K562 (cell line): ENCODE measurements around the gene SBF1.

Source experiments
- CBX5 ChIP-seq: IDR thresholded peaks from 2 replicates; pipeline ENCODE4 v1.6.1; 2014; ENCODE audit warnings: low read depth, borderline replicate concordance
- CCNT2 ChIP-seq: IDR thresholded peaks from 2 replicates; pipeline ENCODE4 v1.6.1; 2011; ENCODE audit warnings: borderline replicate concordance, low read depth, mild to moderate bottlenecking, moderate library complexity, mixed read lengths, low read length; ENCODE audit not compliant: insufficient read length; ENCODE audit errors: extremely low read depth
- JUN ChIP-seq, 2 experiments: sonication (generic) in 1 of 2; formaldehyde crosslinking in 1 of 2; IDR thresholded peaks; 2 replicates each; pipeline versions ENCODE4 v1.6.1 to v1.8.0; 2012 to 2022; ENCODE audit warnings: borderline replicate concordance in 2 of 2, mild to moderate bottlenecking in 2 of 2, improper control_type of control experiment in 1 of 2, low read depth in 1 of 2, low read length in 1 of 2, missing genetic modification reagents in 1 of 2
- MTF1 ChIP-seq: fragments of 250-450 bp; sonication (Bioruptor Pico); IDR thresholded peaks from 2 replicates; pipeline ENCODE4 v1.9.0; 2021; ENCODE audit warnings: moderate library complexity, mild to moderate bottlenecking, inconsistent platforms, borderline replicate concordance
- POLR2AphosphoS5 ChIP-seq: IDR thresholded peaks from 2 replicates; pipeline ENCODE4 v1.6.1; 2011; ENCODE audit warnings: mild to moderate bottlenecking, low read depth, low read length, moderate library complexity; ENCODE audit not compliant: control insufficient read depth, insufficient read depth
- SMAD3 ChIP-seq: fragments of 450-650 bp; formaldehyde crosslinking; conservative IDR thresholded peaks from 2 replicates; pipeline ENCODE4 v1.4.0; 2020; ENCODE audit warnings: mild to moderate bottlenecking
- TSC22D4 ChIP-seq: fragments of 450-650 bp; IDR thresholded peaks from 2 replicates; pipeline ENCODE4 v1.6.1; 2016; ENCODE audit warnings: missing genetic modification characterization, missing biosample characterization, control low read depth
- ZNF445 ChIP-seq: fragments of 250-450 bp; sonication (Bioruptor Pico); IDR thresholded peaks from 2 replicates; pipeline ENCODE4 v1.4.0; 2020; ENCODE audit warnings: low read depth, mild to moderate bottlenecking, moderate library complexity
- ZNF561 ChIP-seq: fragments of 450-650 bp; formaldehyde crosslinking; conservative IDR thresholded peaks from 2 replicates; pipeline ENCODE4 v1.4.0; 2020; ENCODE audit warnings: mild to moderate bottlenecking, moderate library complexity
- TF ChIP-seq, protein P1 (sequence below), 3 experiments: IDR thresholded peaks in 2 of 3; conservative IDR thresholded peaks in 1 of 3; 2 replicates each; pipeline ENCODE4 v1.5.1; 2011 to 2012; ENCODE audit warnings: low read length in 3 of 3, mild to moderate bottlenecking in 3 of 3, control low read depth in 2 of 3, improper control_type of control experiment in 1 of 3, inconsistent platforms in 1 of 3, low read depth in 1 of 3, mixed read lengths in 1 of 3, moderate library complexity in 1 of 3; ENCODE audit not compliant: insufficient read depth in 2 of 3
- TF ChIP-seq, protein P2 (sequence below): sonication (generic); formaldehyde crosslinking; IDR thresholded peaks from 2 replicates; pipeline ENCODE4 v1.8.1; 2023; ENCODE audit warnings: mild to moderate bottlenecking, missing genetic modification reagents
- TF ChIP-seq, protein P3 (sequence below): sonication (generic); formaldehyde crosslinking; IDR thresholded peaks from 2 replicates; pipeline ENCODE4 v1.8.0; 2022; ENCODE audit warnings: mild to moderate bottlenecking, missing genetic modification reagents
- TF ChIP-seq, protein P4 (sequence below): fragments of 250-450 bp; sonication (Bioruptor Pico); IDR thresholded peaks from 2 replicates; pipeline ENCODE4 v1.8.0; 2021; ENCODE audit warnings: mild to moderate bottlenecking, moderate library complexity
- TF ChIP-seq, protein P5 (sequence below): fragments of 450-650 bp; formaldehyde crosslinking; IDR thresholded peaks from 2 replicates; pipeline ENCODE4 v1.4.0; 2020; ENCODE audit warnings: mild to moderate bottlenecking, moderate library complexity

DNA sequence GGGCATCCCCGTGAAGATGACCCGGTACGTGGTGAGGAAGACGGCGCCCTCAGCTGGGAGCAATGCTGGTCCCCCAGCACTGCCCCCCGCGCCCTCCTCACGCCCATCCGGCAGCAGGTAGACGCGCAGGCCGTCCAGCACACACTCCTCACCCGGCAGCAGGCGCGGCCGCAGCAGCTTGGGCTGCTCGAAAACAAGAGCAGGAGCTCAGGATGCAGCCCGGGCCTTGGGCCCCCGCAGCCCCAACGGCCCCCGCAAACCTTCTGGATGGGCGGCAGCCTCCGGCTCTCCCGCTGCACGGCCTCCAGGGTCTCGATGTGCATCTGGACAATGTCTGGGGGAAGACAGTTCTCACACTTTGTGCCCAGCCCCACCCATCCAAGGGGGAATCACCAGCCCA lies 13.3 kb downstream of the SBF1 start:
- TF ChIP-seq, protein P1, sequence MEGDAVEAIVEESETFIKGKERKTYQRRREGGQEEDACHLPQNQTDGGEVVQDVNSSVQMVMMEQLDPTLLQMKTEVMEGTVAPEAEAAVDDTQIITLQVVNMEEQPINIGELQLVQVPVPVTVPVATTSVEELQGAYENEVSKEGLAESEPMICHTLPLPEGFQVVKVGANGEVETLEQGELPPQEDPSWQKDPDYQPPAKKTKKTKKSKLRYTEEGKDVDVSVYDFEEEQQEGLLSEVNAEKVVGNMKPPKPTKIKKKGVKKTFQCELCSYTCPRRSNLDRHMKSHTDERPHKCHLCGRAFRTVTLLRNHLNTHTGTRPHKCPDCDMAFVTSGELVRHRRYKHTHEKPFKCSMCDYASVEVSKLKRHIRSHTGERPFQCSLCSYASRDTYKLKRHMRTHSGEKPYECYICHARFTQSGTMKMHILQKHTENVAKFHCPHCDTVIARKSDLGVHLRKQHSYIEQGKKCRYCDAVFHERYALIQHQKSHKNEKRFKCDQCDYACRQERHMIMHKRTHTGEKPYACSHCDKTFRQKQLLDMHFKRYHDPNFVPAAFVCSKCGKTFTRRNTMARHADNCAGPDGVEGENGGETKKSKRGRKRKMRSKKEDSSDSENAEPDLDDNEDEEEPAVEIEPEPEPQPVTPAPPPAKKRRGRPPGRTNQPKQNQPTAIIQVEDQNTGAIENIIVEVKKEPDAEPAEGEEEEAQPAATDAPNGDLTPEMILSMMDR (IDR thresholded peaks at IDR 0.05 in 2 of 3, conservative IDR thresholded peaks at IDR 0.05 in 1 of 3; ENCODE audit: insufficient read depth in 2 of 3, low read depth in 1 of 3, low read length in 3 of 3), result no peak
- TF ChIP-seq, protein P2, sequence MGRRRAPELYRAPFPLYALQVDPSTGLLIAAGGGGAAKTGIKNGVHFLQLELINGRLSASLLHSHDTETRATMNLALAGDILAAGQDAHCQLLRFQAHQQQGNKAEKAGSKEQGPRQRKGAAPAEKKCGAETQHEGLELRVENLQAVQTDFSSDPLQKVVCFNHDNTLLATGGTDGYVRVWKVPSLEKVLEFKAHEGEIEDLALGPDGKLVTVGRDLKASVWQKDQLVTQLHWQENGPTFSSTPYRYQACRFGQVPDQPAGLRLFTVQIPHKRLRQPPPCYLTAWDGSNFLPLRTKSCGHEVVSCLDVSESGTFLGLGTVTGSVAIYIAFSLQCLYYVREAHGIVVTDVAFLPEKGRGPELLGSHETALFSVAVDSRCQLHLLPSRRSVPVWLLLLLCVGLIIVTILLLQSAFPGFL (CRISPR knock-in tag), result no peak
- TF ChIP-seq ZNF561 (no peak), CBX5 (no peak), POLR2AphosphoS5 (no peak), CCNT2 (no peak), JUN (IDR thresholded peaks at IDR 0.05; ENCODE audit: borderline replicate concordance, low read depth, low read length) (no peak), JUN (CRISPR knock-in tag; IDR thresholded peaks at IDR 0.05; ENCODE audit: borderline replicate concordance) (no peak), TSC22D4 (no peak), MTF1 (CRISPR knock-in tag) (no peak), SMAD3 (no peak), ZNF445 (no peak)
- TF ChIP-seq, protein P3, sequence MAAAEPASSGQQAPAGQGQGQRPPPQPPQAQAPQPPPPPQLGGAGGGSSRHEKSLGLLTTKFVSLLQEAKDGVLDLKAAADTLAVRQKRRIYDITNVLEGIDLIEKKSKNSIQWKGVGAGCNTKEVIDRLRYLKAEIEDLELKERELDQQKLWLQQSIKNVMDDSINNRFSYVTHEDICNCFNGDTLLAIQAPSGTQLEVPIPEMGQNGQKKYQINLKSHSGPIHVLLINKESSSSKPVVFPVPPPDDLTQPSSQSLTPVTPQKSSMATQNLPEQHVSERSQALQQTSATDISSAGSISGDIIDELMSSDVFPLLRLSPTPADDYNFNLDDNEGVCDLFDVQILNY (CRISPR knock-in tag), result no peak
- TF ChIP-seq, protein P4, sequence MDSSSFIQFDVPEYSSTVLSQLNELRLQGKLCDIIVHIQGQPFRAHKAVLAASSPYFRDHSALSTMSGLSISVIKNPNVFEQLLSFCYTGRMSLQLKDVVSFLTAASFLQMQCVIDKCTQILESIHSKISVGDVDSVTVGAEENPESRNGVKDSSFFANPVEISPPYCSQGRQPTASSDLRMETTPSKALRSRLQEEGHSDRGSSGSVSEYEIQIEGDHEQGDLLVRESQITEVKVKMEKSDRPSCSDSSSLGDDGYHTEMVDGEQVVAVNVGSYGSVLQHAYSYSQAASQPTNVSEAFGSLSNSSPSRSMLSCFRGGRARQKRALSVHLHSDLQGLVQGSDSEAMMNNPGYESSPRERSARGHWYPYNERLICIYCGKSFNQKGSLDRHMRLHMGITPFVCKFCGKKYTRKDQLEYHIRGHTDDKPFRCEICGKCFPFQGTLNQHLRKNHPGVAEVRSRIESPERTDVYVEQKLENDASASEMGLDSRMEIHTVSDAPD (CRISPR knock-in tag), result no peak
- TF ChIP-seq, protein P5, sequence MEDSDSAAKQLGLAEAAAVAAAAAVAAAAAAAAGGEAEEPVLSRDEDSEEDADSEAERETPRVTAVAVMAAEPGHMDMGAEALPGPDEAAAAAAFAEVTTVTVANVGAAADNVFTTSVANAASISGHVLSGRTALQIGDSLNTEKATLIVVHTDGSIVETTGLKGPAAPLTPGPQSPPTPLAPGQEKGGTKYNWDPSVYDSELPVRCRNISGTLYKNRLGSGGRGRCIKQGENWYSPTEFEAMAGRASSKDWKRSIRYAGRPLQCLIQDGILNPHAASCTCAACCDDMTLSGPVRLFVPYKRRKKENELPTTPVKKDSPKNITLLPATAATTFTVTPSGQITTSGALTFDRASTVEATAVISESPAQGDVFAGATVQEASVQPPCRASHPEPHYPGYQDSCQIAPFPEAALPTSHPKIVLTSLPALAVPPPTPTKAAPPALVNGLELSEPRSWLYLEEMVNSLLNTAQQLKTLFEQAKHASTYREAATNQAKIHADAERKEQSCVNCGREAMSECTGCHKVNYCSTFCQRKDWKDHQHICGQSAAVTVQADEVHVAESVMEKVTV, result no peak
